Muscle layer of colon (tissue), 2 donors: ENCODE data around the gene MYL11.
A peak's percentile ranks its signal among the peaks of the same experiment; 100 is the strongest.
"Not testable (repeated sequence)": the region's sequence is repeated elsewhere in the genome, so short reads cannot be mapped to it uniquely, and the experiment has no call there.

ENCODE experiments used
- H3K27ac ChIP-seq: one replicate; pipeline ENCODE4 v1.7.0; 2013; ENCODE audit warnings: low read depth, mild to moderate bottlenecking, low read length, moderate library complexity
- H3K27me3 ChIP-seq, 2 donors: one replicate each; pipeline ENCODE4 v1.7.0; 2013; ENCODE audit warnings: low read length in 2 of 2, mild to moderate bottlenecking in 2 of 2; ENCODE audit not compliant: insufficient read depth in 2 of 2, control insufficient read depth in 1 of 2
- H3K36me3 ChIP-seq: one replicate; pipeline ENCODE4 v1.7.0; 2013; ENCODE audit warnings: mild to moderate bottlenecking, low read length; ENCODE audit not compliant: insufficient read depth
- H3K4me1 ChIP-seq: one replicate; pipeline ENCODE4 v1.7.0; 2013; ENCODE audit warnings: mild to moderate bottlenecking, low read length; ENCODE audit not compliant: insufficient read depth
- H3K4me3 ChIP-seq, 2 donors: one replicate each; pipeline ENCODE4 v1.7.0; 2013; ENCODE audit warnings: low read length in 2 of 2, low read depth in 1 of 2, mild to moderate bottlenecking in 1 of 2, moderate library complexity in 1 of 2
- H3K9ac ChIP-seq: one replicate; pipeline ENCODE4 v1.7.0; 2013; ENCODE audit warnings: low read length
- H3K9me3 ChIP-seq: one replicate; pipeline ENCODE4 v1.7.0; 2013; ENCODE audit warnings: mild to moderate bottlenecking, low read length
- donor health status: abdominal sarcoma.
- donor health status: Adenocarcinoma of cecum.

The MYL11 gene, protein sequence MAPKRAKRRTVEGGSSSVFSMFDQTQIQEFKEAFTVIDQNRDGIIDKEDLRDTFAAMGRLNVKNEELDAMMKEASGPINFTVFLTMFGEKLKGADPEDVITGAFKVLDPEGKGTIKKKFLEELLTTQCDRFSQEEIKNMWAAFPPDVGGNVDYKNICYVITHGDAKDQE

DNA sequence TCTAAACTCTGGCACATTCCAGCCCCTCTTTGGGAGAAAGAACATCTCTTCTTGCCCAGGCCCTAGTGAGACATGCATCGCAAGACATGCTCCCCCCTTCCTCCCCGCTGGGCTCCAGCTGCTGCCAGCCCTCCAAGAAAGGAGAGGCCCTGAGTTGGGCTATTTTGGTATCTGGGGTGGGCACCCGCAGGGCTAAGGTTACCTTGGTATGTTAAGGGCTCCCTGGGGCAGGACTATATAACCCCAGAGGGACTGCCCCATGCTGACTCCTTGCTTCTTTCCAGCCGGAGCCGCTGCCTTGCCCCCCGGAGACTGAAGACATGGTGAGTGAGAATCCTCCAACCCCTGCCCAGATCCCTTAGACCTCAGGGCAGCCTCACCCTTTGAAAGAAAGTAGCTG, at the start of gene MYL11:
MYL11 (plus strand) TSS at position 265 of the 400 bp plus-strand sequence; CDS start at position 321, 56 bp downstream.
- H3K4me1 ChIP-seq = peaks cover 18% of the 10 kb centered on the region
- no peaks in the 10 kb centered on the region for H3K27me3 ChIP-seq
- no peak within 1 kb of the TSS for H3K4me3 ChIP-seq
- no peak within 1 kb of the TSS for H3K27ac ChIP-seq
- H3K36me3 ChIP-seq = peaks cover under 1% of the 10 kb centered on the region
- H3K9me3 ChIP-seq = no peaks in the 10 kb centered on the region
- no peak within 1 kb of the TSS for H3K9ac ChIP-seq

DNA sequence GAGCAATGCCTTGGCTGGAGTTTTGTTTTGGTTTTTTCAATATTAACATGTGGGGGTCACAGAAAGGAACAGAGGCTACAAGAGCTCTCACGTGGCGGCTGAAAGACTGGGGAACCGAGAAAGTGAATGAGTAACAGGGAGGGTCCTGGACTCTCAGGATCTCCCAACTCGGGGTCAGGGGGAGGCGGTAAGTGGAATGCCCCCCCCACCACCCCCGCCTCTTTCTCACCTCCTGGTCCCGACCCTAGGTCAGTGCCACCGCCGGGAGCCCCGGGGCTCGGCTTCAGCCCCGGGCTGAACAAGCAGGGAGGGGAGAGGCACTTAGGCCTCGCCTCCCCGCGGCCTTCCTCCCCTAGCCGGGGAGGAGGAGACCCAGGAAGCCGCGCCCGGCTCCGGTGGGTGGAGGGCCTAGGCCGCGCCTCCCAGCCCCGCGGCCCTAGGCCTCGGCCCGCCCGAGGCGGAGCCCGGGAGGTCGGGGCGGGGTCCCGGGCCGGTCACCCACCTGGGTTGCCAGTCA, 40.1 kb upstream of the MYL11 start:
- H3K9me3 ChIP-seq, H3K27me3 ChIP-seq, H3K9ac ChIP-seq, H3K4me1 ChIP-seq, H3K36me3 ChIP-seq: not testable (repeated sequence)
- Histone ChIP-seq H3K4me3 (peak overlapping the region in 1 of 2 donors; percentile 11), H3K27ac (peak overlapping the region; percentile 47)

DNA sequence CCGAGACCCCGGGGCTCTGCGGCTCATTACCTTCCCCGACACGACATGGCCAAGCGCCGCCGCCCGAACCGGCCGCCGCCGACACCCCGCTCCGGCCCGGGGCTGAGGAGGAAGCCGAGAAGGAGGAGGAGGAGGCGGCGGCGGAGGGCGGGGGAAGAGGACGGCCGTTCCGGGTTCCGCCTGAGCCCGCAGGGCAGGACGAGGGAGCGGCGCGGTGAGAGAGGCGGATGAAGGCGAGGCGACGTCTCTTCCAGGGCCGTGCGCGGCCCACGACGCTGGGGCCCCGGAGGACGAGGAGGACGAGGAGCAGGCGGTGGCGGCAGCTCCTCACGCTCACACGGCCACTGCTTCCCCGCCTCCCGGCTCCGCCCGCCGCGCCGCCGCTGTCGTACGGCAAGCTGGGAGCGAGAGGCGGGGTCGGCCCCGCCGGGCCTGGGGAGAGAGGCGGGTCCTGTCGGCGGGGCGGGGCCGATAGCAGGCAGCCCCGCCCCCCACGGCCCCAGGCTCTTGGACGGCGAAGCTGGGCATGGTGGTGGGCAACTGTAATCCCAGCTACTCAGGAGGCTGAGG, 39.5 kb upstream of the MYL11 start:
- not testable (repeated sequence) for H3K36me3 ChIP-seq, H3K4me1 ChIP-seq, H3K9me3 ChIP-seq, H3K9ac ChIP-seq, H3K27me3 ChIP-seq
- Histone ChIP-seq H3K27ac (peak overlapping the region; percentile 49), H3K4me3 (peak overlapping the region; percentile 31 to 59)

- H3K4me1 ChIP-seq = peaks cover 5% of the 10 kb centered on the region
- no peak overlapping the region for H3K9ac ChIP-seq
- peak overlapping the region; percentile 49 for H3K27ac ChIP-seq
- H3K36me3 ChIP-seq = no peaks in the 10 kb centered on the region
- peak overlapping the region; percentile 31 to 59 for H3K4me3 ChIP-seq
- H3K27me3 ChIP-seq = no peaks in the 10 kb centered on the region
- no peaks in the 10 kb centered on the region for H3K9me3 ChIP-seq
These were observed 38.8 kb upstream of the MYL11 start for GRCh38 chr16:30335598-30336474.

DNA sequence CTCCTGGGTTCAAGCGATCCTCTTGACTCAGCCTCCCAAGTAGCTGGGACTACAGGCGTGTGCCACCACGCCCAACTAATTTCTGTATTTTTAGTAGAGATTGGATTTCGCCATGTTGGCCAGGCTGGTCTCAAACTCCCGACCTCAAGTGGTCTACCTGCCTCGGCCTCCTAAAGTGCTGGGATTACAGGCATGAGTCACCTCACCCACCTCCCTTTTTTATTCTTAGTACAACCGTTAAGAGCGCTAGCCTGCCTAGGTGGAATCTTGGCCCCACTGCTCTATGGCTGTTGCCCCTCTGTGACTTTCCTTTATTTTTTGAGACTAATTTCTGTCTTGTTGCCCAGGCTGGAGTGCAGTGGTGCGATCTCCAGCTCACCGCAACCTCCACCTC, 36.6 kb upstream of the MYL11 start:
- not testable (repeated sequence) for H3K9me3 ChIP-seq, H3K4me3 ChIP-seq, H3K4me1 ChIP-seq, H3K27me3 ChIP-seq, H3K36me3 ChIP-seq, H3K9ac ChIP-seq, H3K27ac ChIP-seq

DNA sequence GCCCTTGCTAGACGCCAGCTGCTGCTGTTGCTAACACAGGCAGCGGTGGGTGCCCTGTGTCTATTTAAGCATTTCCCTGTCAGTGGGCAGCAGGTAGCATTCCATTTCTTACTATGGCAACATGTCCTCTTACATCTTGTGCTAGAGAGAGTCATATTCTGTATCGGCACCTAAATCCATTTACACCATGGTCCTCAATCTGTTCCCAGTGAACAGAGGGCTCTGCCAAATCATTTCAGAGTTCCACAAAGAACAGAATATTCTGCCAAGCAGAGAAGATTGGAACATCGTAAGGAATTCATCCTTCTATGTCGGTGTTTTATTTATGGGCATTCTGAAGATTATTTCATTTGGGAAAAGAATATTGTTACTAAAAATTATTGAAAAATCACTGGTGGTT, 35.9 kb upstream of the MYL11 start:
- not testable (repeated sequence) for H3K36me3 ChIP-seq, H3K4me1 ChIP-seq, H3K9ac ChIP-seq, H3K27me3 ChIP-seq, H3K4me3 ChIP-seq, H3K27ac ChIP-seq, H3K9me3 ChIP-seq

DNA sequence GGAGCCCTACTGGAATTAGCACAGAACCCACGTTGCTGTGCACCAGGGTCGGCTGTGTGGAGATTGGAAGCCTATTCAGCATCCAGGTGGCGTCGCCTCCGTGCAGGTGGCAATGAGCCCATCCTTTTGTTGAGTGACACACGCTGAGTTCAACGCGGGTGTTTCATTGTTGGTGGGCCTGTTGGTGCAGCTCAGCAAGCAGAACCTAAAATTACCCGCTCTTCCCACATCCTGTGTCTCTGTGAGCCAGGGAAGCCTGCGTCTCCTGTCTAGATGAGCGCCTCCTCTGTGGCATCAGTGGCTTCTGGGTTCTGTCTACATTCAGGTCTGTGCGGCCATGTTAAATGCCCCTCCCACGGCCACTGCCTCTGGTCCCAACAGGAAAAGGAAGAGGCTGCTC, 34.0 kb upstream of the MYL11 start:
- H3K9me3 ChIP-seq = no peaks in the 10 kb centered on the region
- H3K36me3 ChIP-seq = no peaks in the 10 kb centered on the region
- H3K9ac ChIP-seq = no peak overlapping the region
- no peaks in the 10 kb centered on the region for H3K27me3 ChIP-seq
- H3K4me3 ChIP-seq = no peak overlapping the region
- no peak overlapping the region for H3K27ac ChIP-seq
- peaks cover 4% of the 10 kb centered on the region for H3K4me1 ChIP-seq

GRCh38 chr16:30341971-30342370, 32.6 kb upstream of the MYL11 start:
- H3K9me3 ChIP-seq, H3K4me1 ChIP-seq, H3K27me3 ChIP-seq, H3K4me3 ChIP-seq, H3K36me3 ChIP-seq, H3K27ac ChIP-seq, H3K9ac ChIP-seq: not testable (repeated sequence)

GRCh38 chr16:30342751-30343490, 31.7 kb upstream of the MYL11 start:
- no peaks in the 10 kb centered on the region for H3K9me3 ChIP-seq
- H3K27me3 ChIP-seq = no peaks in the 10 kb centered on the region
- H3K4me1 ChIP-seq = no peaks in the 10 kb centered on the region
- no peak overlapping the region for H3K27ac ChIP-seq
- H3K36me3 ChIP-seq = no peaks in the 10 kb centered on the region
- no peak overlapping the region for H3K9ac ChIP-seq
- H3K4me3 ChIP-seq = no peak overlapping the region

GRCh38 chr16:30343491-30343820, 31.1 kb upstream of the MYL11 start:
- H3K27me3 ChIP-seq, H3K36me3 ChIP-seq, H3K27ac ChIP-seq, H3K4me3 ChIP-seq, H3K9ac ChIP-seq, H3K9me3 ChIP-seq, H3K4me1 ChIP-seq: not testable (repeated sequence)

- Histone ChIP-seq H3K9me3 (no peaks in the 10 kb centered on the region), H3K4me1 (peaks cover under 1% of the 10 kb centered on the region), H3K36me3 (peaks cover 9% of the 10 kb centered on the region), H3K27ac (no peak overlapping the region), H3K27me3 (no peaks in the 10 kb centered on the region), H3K9ac (no peak overlapping the region), H3K4me3 (no peak overlapping the region)
These were observed 28.3 kb upstream of the MYL11 start for GRCh38 chr16:30346286-30346685.
